IMR-90 (cell line): ENCODE results near the gene ASXL2. TPM values are rescaled to one million over a fixed set of nuclear protein-coding genes. Genes with fewer than 3 reads are reported as not detected.

Source experiments
- ATAC-seq: fragments of 200-7000 bp; cut with Tn5 transposase; 2 replicates; pipeline ENCODE4 v1.9.1; 2020; ENCODE audit warnings: low read depth, mild to moderate bottlenecking, moderate library complexity
- BruUV-seq: library from RNA; stranded (reverse); fragments of 400-500 nt; replicated peaks from 2 replicates; lab custom pipeline; 2021; lab: Mats Ljungman, UMichigan
- CTCF ChIA-PET: fragments of 300-600 bp; formaldehyde crosslinking; extraction: SDS; loops from one replicate; lab custom pipeline; 2021; ENCODE audit warnings: antibody characterized with exemption; lab: Yijun Ruan, JAX
- POLR2A ChIA-PET: fragments of 300-600 bp; sonication (Branson Sonifier 250); formaldehyde crosslinking; loops from one replicate; lab custom pipeline; 2022; ENCODE audit warnings: antibody characterized with exemption; ENCODE audit not compliant: unreplicated experiment; lab: Charles Lee
- DNase-seq: peaks from one replicate; pipeline ENCODE4 v3.0.0; 2013
- H2AFZ ChIP-seq: replicated peaks from 2 replicates; pipeline ENCODE3; 2013; ENCODE audit warnings: low read length, mild to moderate bottlenecking; ENCODE audit not compliant: poor library complexity
- H2AK5ac ChIP-seq: 2 replicates; pipeline ENCODE4 v1.6.1; 2013; ENCODE audit warnings: low read depth, low read length, inconsistent platforms
- H2AK9ac ChIP-seq: replicated peaks from 2 replicates; pipeline ENCODE3; 2013; ENCODE audit warnings: mild to moderate bottlenecking, low read depth, low read length, moderate library complexity; ENCODE audit not compliant: poor library complexity
- H2BK120ac ChIP-seq: 2 replicates; pipeline ENCODE4 v1.6.1; 2013; ENCODE audit warnings: low read depth, low read length, inconsistent platforms
- H2BK15ac ChIP-seq: 3 replicates; pipeline ENCODE4 v1.6.1; 2013; ENCODE audit warnings: low read depth, low read length, inconsistent platforms
- H2BK20ac ChIP-seq: 2 replicates; pipeline ENCODE4 v1.6.1; 2013; ENCODE audit warnings: low read depth, mild to moderate bottlenecking, inconsistent platforms, low read length, moderate library complexity
- H2BK5ac ChIP-seq: 2 replicates; pipeline ENCODE4 v1.6.1; 2013; ENCODE audit warnings: mild to moderate bottlenecking, low read depth, low read length, inconsistent platforms; ENCODE audit not compliant: poor library complexity, severe bottlenecking
- H3K14ac ChIP-seq: replicated peaks from 2 replicates; pipeline ENCODE4 v1.6.1; 2013; ENCODE audit warnings: low read depth, low read length, inconsistent platforms
- H3K18ac ChIP-seq: 2 replicates; pipeline ENCODE4 v1.6.1; 2013; ENCODE audit warnings: low read depth, low read length, control low read depth
- H3K23ac ChIP-seq: 2 replicates; pipeline ENCODE4 v1.6.1; 2013; ENCODE audit warnings: low read depth, low read length, inconsistent platforms
- H3K27ac ChIP-seq: 2 replicates; pipeline ENCODE4 v1.5.1; 2013; ENCODE audit warnings: mild to moderate bottlenecking, control low read depth, low read length; ENCODE audit not compliant: insufficient read depth
- H3K27me3 ChIP-seq: 2 replicates; pipeline ENCODE4 v1.6.1; 2013; ENCODE audit warnings: low read length; ENCODE audit not compliant: control insufficient read depth, insufficient read depth
- H3K36me3 ChIP-seq: 2 replicates; pipeline ENCODE4 v1.6.1; 2013; ENCODE audit warnings: low read length, mixed read lengths; ENCODE audit not compliant: control insufficient read depth, insufficient read depth
- H3K4ac ChIP-seq: 2 replicates; pipeline ENCODE4 v1.6.1; 2013; ENCODE audit warnings: low read depth, low read length, inconsistent platforms
- H3K4me1 ChIP-seq: 2 replicates; pipeline ENCODE4 v1.6.1; 2013; ENCODE audit warnings: low read length, mixed read lengths; ENCODE audit not compliant: control insufficient read depth, insufficient read depth
- H3K4me2 ChIP-seq: 2 replicates; pipeline ENCODE4 v1.6.1; 2013; ENCODE audit warnings: low read depth, mild to moderate bottlenecking, control low read depth, low read length, moderate library complexity
- H3K4me3 ChIP-seq: 2 replicates; pipeline ENCODE4 v1.5.1; 2013; ENCODE audit warnings: low read depth, mild to moderate bottlenecking, control low read depth, low read length, moderate library complexity; ENCODE audit not compliant: insufficient read depth
- H3K56ac ChIP-seq: 2 replicates; pipeline ENCODE4 v1.6.1; 2013; ENCODE audit warnings: low read length, inconsistent platforms; ENCODE audit not compliant: insufficient read depth; ENCODE audit errors: extremely low read depth
- H3K79me1 ChIP-seq, 2 experiments: 2 replicates each; pipeline ENCODE4 v1.6.1; 2013; ENCODE audit warnings: low read length in 2 of 2, inconsistent platforms in 1 of 2, low read depth in 1 of 2
- H3K9ac ChIP-seq: 2 replicates; pipeline ENCODE4 v1.6.1; 2013; ENCODE audit warnings: low read depth, low read length, control low read depth
- H3K9me1 ChIP-seq: 2 replicates; pipeline ENCODE4 v1.6.1; 2013; ENCODE audit warnings: low read length, inconsistent platforms; ENCODE audit not compliant: insufficient read depth
- H3K9me3 ChIP-seq: 2 replicates; pipeline ENCODE4 v1.6.1; 2013; ENCODE audit warnings: low read length; ENCODE audit not compliant: control insufficient read depth, insufficient read depth
- H4K20me1 ChIP-seq: 2 replicates; pipeline ENCODE4 v1.6.1; 2013; ENCODE audit warnings: low read length, inconsistent platforms; ENCODE audit not compliant: insufficient read depth
- H4K5ac ChIP-seq: 2 replicates; pipeline ENCODE4 v1.6.1; 2013; ENCODE audit warnings: mild to moderate bottlenecking, low read depth, low read length, control low read depth
- H4K8ac ChIP-seq, 2 experiments: 2 replicates each; pipeline ENCODE4 v1.6.1; 2013; ENCODE audit warnings: low read depth in 2 of 2, low read length in 2 of 2, control low read depth in 1 of 2, inconsistent platforms in 1 of 2
- H4K91ac ChIP-seq: 2 replicates; pipeline ENCODE4 v1.6.1; 2013; ENCODE audit warnings: low read depth, low read length, inconsistent platforms; ENCODE audit not compliant: insufficient read depth
- BHLHE40 ChIP-seq: fragments of 150-350 bp; IDR thresholded peaks from 2 replicates; pipeline ENCODE4 v1.6.1; 2016; ENCODE audit warnings: mild to moderate bottlenecking, low read depth, low read length
- CEBPB ChIP-seq: IDR thresholded peaks from 2 replicates; pipeline ENCODE4 v1.6.1; 2012; ENCODE audit warnings: low read depth, low read length, improper control_type of control experiment
- CTCF ChIP-seq: conservative IDR thresholded peaks from 2 replicates; pipeline ENCODE4 v1.5.1; 2012; ENCODE audit warnings: mild to moderate bottlenecking, low read depth, low read length, improper control_type of control experiment
- MAFK ChIP-seq: IDR thresholded peaks from 2 replicates; pipeline ENCODE4 v1.6.1; 2012; ENCODE audit warnings: low read depth, low read length, improper control_type of control experiment
- MAZ ChIP-seq: IDR thresholded peaks from 2 replicates; pipeline ENCODE4 v1.6.1; 2012; ENCODE audit warnings: low read depth, mild to moderate bottlenecking, low read length, improper control_type of control experiment, moderate library complexity, borderline replicate concordance
- NFE2L2 ChIP-seq: fragments of 150-350 bp; IDR thresholded peaks from 2 replicates; pipeline ENCODE4 v1.6.1; 2016; ENCODE audit warnings: low read depth, mild to moderate bottlenecking, low read length
- POLR2A ChIP-seq: IDR thresholded peaks from 2 replicates; pipeline ENCODE4 v1.6.1; 2012; ENCODE audit warnings: mild to moderate bottlenecking, low read depth, low read length
- SMC3 ChIP-seq: fragments of 150-350 bp; IDR thresholded peaks from 2 replicates; pipeline ENCODE4 v1.6.1; 2016; ENCODE audit warnings: low read depth, mild to moderate bottlenecking, antibody characterized with exemption, low read length, moderate library complexity
- WGBS, 2 experiments: methylation state at CpG; one replicate each; pipeline versions ENCODE4 v1.1.5 to v1.1.7; 2013; ENCODE audit warnings: missing lambda C conversion rate in 2 of 2; ENCODE audit not compliant: insufficient read length in 1 of 2; ENCODE audit errors: extremely low coverage in 2 of 2; 5-methylcytosine and 5-hydroxymethylcytosine counted together
- dilution Hi-C: fragments of 300-500 bp; cut with HindIII; formaldehyde crosslinking; loops from one replicate; pipeline ENCODE4 v1.14.3; 2018; ENCODE audit warnings: low sequenced_read_pairs; ENCODE audit not compliant: unreplicated experiment
- in situ Hi-C: fragments of 300-500 bp; cut with MboI; formaldehyde crosslinking; loops from 3 replicates; pipeline ENCODE4 v1.14.3; 2019; ENCODE audit warnings: low sequenced_read_pairs, inconsistent platforms, mixed read lengths
- intact Hi-C: fragments of 100-400 bp; cut with micrococcal nuclease; formaldehyde crosslinking; loops from 2 replicates; pipeline ENCODE4 v1.10.0; 2022
- polyA plus RNA-seq, 3 experiments: library from polyadenylated mRNA; depleted of rRNA; stranded (reverse); fragments of >200 nt; gene quantifications; 2 replicates each; pipeline ENCODE4 v1.2.3, GENCODE V29; 2012; ENCODE audit warnings: low replicate concordance in 1 of 3
- total RNA-seq: library from RNA; depleted of rRNA; stranded (reverse); fragments of >200 nt; gene quantifications from 2 replicates; pipeline ENCODE4 v1.2.3, GENCODE V29; 2012

Gene ASXL2
- total and polyA plus RNA-seq, 2 of the 4 experiments (the other 2 are of a cell fraction), result 5.3 to 8.1 TPM

- no peak overlapping the region for H4K8ac ChIP-seq
- no CpG with 5 or more reads among the region's 5 CpGs for WGBS, 2 experiments
- ChIA-PET POLR2A (no interaction called here), CTCF (interaction anchor here (0.9 to 1.5 kb wide), 2 partner anchors 8 to 12 kb away, joined by 3 read pairs; no protein-coding TSS in a partner anchor)
- no peak overlapping the region for H2BK5ac ChIP-seq
- H3K9ac ChIP-seq, result no peak overlapping the region
- H3K9me3 ChIP-seq, result peaks cover 2% of the 10 kb centered on the region; the same call in 1 of the 2 replicates
- H2AFZ ChIP-seq, result no peak overlapping the region
- no peak overlapping the region for H4K5ac ChIP-seq
- ATAC-seq (no peak), DNase-seq (no peak)
- dilution Hi-C loops, result no loop called here
- H3K27me3 ChIP-seq, result peaks cover 17% of the 10 kb centered on the region
- BruUV-seq, result no TSS peak
- no peak overlapping the region for H3K27ac ChIP-seq
- H3K9me1 ChIP-seq, result no peaks in the 10 kb centered on the region
- H4K20me1 ChIP-seq, result no peaks in the 10 kb centered on the region
- no peak overlapping the region for H3K4me3 ChIP-seq
- H2BK15ac ChIP-seq, result no peak overlapping the region
- H2AK9ac ChIP-seq, result no peak overlapping the region
- H3K4ac ChIP-seq, result no peak overlapping the region
- no peak for TF ChIP-seq NFE2L2
- no peak for TF ChIP-seq MAZ
- no peak for TF ChIP-seq CTCF
- no peak for TF ChIP-seq CEBPB
- no peak for TF ChIP-seq MAFK
- no peak for TF ChIP-seq POLR2A
- TF ChIP-seq SMC3, result no peak
- no peak for TF ChIP-seq BHLHE40
- H4K91ac ChIP-seq, result no peak overlapping the region
- H3K4me2 ChIP-seq, result no peak overlapping the region
- no peak overlapping the region for H3K14ac ChIP-seq
- H3K36me3 ChIP-seq, result no peaks in the 10 kb centered on the region
- H3K56ac ChIP-seq, result no peak overlapping the region
- H3K4me1 ChIP-seq, result no peaks in the 10 kb centered on the region
- H3K18ac ChIP-seq, result no peak overlapping the region
- no peak overlapping the region for H2BK120ac ChIP-seq
- no peak overlapping the region for H2BK20ac ChIP-seq
- no peaks in the 10 kb centered on the region for H3K79me1 ChIP-seq
- intact Hi-C loops, result no loop called here
- H2AK5ac ChIP-seq, result no peak overlapping the region
- H3K23ac ChIP-seq, result no peak overlapping the region
- in situ Hi-C loops, result no loop called here
Measured at GRCh38 chr2:25712455-25712854, 165.8 kb downstream of the ASXL2 start.
